ENCODE results near the gene CST9L. TPM values are rescaled to one million over a fixed set of nuclear protein-coding genes. Genes with fewer than 3 reads are reported as not detected.

The CST9L gene
- total and polyA plus RNA-seq, 2 of the 13 experiments (the other 11 are each of a cell fraction or from before 2014, with no cell fraction given): 0.15 TPM; not detected in 1

- POLR2A ChIA-PET: no interaction called here
- no peak overlapping the region for H3K9ac ChIP-seq (ENCODE audit: insufficient read depth, low read depth, low read length)
- in situ Hi-C loops (cut with HindIII; ENCODE audit: extremely low pct_ligation_motif_present, low pct_unique_long_range_greater_than_20kb): no loop called here
- no peaks in the 10 kb centered on the region for H3K27me3 ChIP-seq (ENCODE audit: control insufficient read depth in 1 of 2, insufficient read depth in 2 of 2, low read length in 2 of 2)
- no peak overlapping the region for H3K27ac ChIP-seq (ENCODE audit: extremely low read length, insufficient read depth, low read length)
- TF ChIP-seq ZNF703 (CRISPR knock-in tag; IDR thresholded peaks at IDR 0.05; ENCODE audit: borderline replicate concordance) (no peak), MXD4 (CRISPR knock-in tag; IDR thresholded peaks at IDR 0.05) (no peak), PHB2 (IDR thresholded peaks at IDR 0.05; ENCODE audit: partially characterized antibody) (no peak), ARNTL (CRISPR knock-in tag; IDR thresholded peaks at IDR 0.05) (no peak)
- H3K79me2 ChIP-seq (ENCODE audit: insufficient read depth, low read length): no peaks in the 10 kb centered on the region
- DNase-seq (ENCODE audit: low spot score): no peak
- no peaks in the 10 kb centered on the region for H3K4me1 ChIP-seq (ENCODE audit: insufficient read depth, low read length)
- WGBS (ENCODE audit: low lambda C conversion rate): 0% methylated on average over 1 of the region's 1 CpG
- H2AFZ ChIP-seq (ENCODE audit: low read length): no peak overlapping the region
- H3K36me3 ChIP-seq (replicated peaks in 1 of 2; ENCODE audit: control insufficient read depth in 1 of 2, insufficient read depth in 2 of 2, low read length in 2 of 2): no peaks in the 10 kb centered on the region
- 0 out of 2 replicates have a peak, but pooled peaks cover 6% of the 10 kb centered on the region for H3K9me3 ChIP-seq (ENCODE audit: low read length)
- H4K20me1 ChIP-seq (ENCODE audit: insufficient read depth, low read length): no peaks in the 10 kb centered on the region
- no peak for ATAC-seq
- no peak for FAIRE-seq
- no peak overlapping the region for H3K4me2 ChIP-seq (ENCODE audit: low read depth, low read length)
- intact Hi-C loops (cut with micrococcal nuclease; ENCODE audit: unreplicated experiment): no loop called here
- no peak overlapping the region for H3K4me3 ChIP-seq (replicated peaks in 1 of 3; ENCODE audit: insufficient read depth in 1 of 3, low read depth in 2 of 3, low read length in 3 of 3)
- CTCF ChIA-PET (ENCODE audit: low intra/inter-chr PET ratio, low total read pairs): no interaction called here
- no TSS peak for BruUV-seq (replicated peaks)
Observed at GRCh38 chr20:23554401-23554800, 13.9 kb downstream of the CST9L start.

- CTCF ChIA-PET (ENCODE audit: low intra/inter-chr PET ratio, low total read pairs): no interaction called here
- H3K9me3 ChIP-seq (ENCODE audit: low read length): no peaks in the 10 kb centered on the region
- 0 out of 5 replicates have a peak, but pooled peaks cover 0 to 2% of the 10 kb centered on the region in 2 experiments for H3K27me3 ChIP-seq (ENCODE audit: control insufficient read depth in 1 of 2, insufficient read depth in 2 of 2, low read length in 2 of 2)
- DNase-seq (ENCODE audit: low spot score) (no peak), ATAC-seq (no peak), FAIRE-seq (no peak)
- POLR2A ChIA-PET: no interaction called here
- no peak overlapping the region for H3K9ac ChIP-seq (ENCODE audit: insufficient read depth, low read depth, low read length)
- H3K79me2 ChIP-seq (ENCODE audit: insufficient read depth, low read length): no peaks in the 10 kb centered on the region
- H3K36me3 ChIP-seq (replicated peaks in 1 of 2; ENCODE audit: control insufficient read depth in 1 of 2, insufficient read depth in 2 of 2, low read length in 2 of 2): no peaks in the 10 kb centered on the region
- no peaks in the 10 kb centered on the region for H4K20me1 ChIP-seq (ENCODE audit: insufficient read depth, low read length)
- BruUV-seq (replicated peaks): no TSS peak
- peaks cover 5% of the 10 kb centered on the region; the same call in 1 of the 2 replicates for H3K4me1 ChIP-seq (ENCODE audit: insufficient read depth, low read length)
- H3K4me2 ChIP-seq (ENCODE audit: low read depth, low read length): no peak overlapping the region
- intact Hi-C loops (cut with micrococcal nuclease; ENCODE audit: unreplicated experiment): no loop called here
- in situ Hi-C loops (cut with HindIII; ENCODE audit: extremely low pct_ligation_motif_present, low pct_unique_long_range_greater_than_20kb): no loop called here
- no peak overlapping the region for H2AFZ ChIP-seq (ENCODE audit: low read length)
- no peak overlapping the region for H3K27ac ChIP-seq (ENCODE audit: extremely low read length, insufficient read depth, low read length)
- no peak overlapping the region for H3K4me3 ChIP-seq (replicated peaks in 1 of 3; ENCODE audit: insufficient read depth in 1 of 3, low read depth in 2 of 3, low read length in 3 of 3)
- TF ChIP-seq PAWR (CRISPR knock-in tag; IDR thresholded peaks at IDR 0.05; ENCODE audit: borderline replicate concordance) (no peak), GMEB2 (CRISPR knock-in tag; IDR thresholded peaks at IDR 0.05; ENCODE audit: low read depth) (no peak), ZNF34 (CRISPR knock-in tag; IDR thresholded peaks at IDR 0.05; ENCODE audit: borderline replicate concordance) (no peak), PLSCR1 (CRISPR knock-in tag; IDR thresholded peaks at IDR 0.05; ENCODE audit: borderline replicate concordance) (no peak), MEIS2 (CRISPR knock-in tag; IDR thresholded peaks at IDR 0.05) (no peak), ZNF414 (CRISPR knock-in tag; IDR thresholded peaks at IDR 0.05) (no peak), ZFYVE20 (CRISPR knock-in tag; IDR thresholded peaks at IDR 0.05; ENCODE audit: borderline replicate concordance, low read depth) (no peak), ZNF83 (CRISPR knock-in tag; IDR thresholded peaks at IDR 0.05; ENCODE audit: borderline replicate concordance) (no peak), ZFP91 (CRISPR knock-in tag; IDR thresholded peaks at IDR 0.05; ENCODE audit: borderline replicate concordance) (no peak), SYNCRIP (IDR thresholded peaks at IDR 0.05; ENCODE audit: insufficient read depth, low read depth, low read length) (no peak)
Observed at GRCh38 chr20:23551786-23552185, 16.5 kb downstream of the CST9L start.
